Endothelial cell of umbilical vein (primary cell): Measurements from ENCODE around the gene CLIP3. TPM values are rescaled to one million over a fixed set of nuclear protein-coding genes. Genes with fewer than 3 reads are reported as not detected.

Experiments
- BruUV-seq: library from RNA; stranded (reverse); fragments of 400-500 nt; replicated peaks from 2 replicates; lab custom pipeline; 2021; lab: Mats Ljungman, UMichigan
- CTCF ChIA-PET: fragments of 300-600, 350-600 bp; sonication (Branson Sonifier 250); formaldehyde crosslinking; loops from one replicate; lab custom pipeline; 2021; ENCODE audit warnings: antibody characterized with exemption, inconsistent platforms; lab: Charles Lee
- POLR2A ChIA-PET: fragments of 300-600, 350-600 bp; sonication (Branson Sonifier 250); formaldehyde crosslinking; loops from one replicate; lab custom pipeline; 2021; ENCODE audit warnings: antibody characterized with exemption, inconsistent platforms; lab: Charles Lee
- DNase-seq: peaks from one replicate; pipeline ENCODE4 v3.0.0-alpha.2; 2011; ENCODE audit warnings: low read depth, low spot score
- FAIRE-seq: peaks from 2 replicates; lab custom pipeline; 2011; peaks lifted over from hg19 to GRCh38; lab: Jason Lieb, UNC
- H2AFZ ChIP-seq: 2 replicates; pipeline ENCODE4 v1.6.0; 2012; ENCODE audit warnings: low read depth, low read length, control low read depth, inconsistent platforms
- H3K27ac ChIP-seq: 2 replicates; pipeline ENCODE4 v1.5.1; 2011; ENCODE audit warnings: low read depth, mild to moderate bottlenecking, control low read depth, low read length, moderate library complexity; ENCODE audit not compliant: insufficient read depth
- H3K27me3 ChIP-seq, 2 experiments: 2 replicates each; pipeline versions ENCODE4 v1.6.0 to v1.6.1; 2011; ENCODE audit warnings: low read length in 2 of 2, mixed read lengths in 1 of 2; ENCODE audit not compliant: control insufficient read depth in 2 of 2, insufficient read depth in 2 of 2
- H3K36me3 ChIP-seq, 2 experiments: 2 replicates in 1 of 2; 3 replicates in 1 of 2; pipeline ENCODE4 v1.5.1; 2011; ENCODE audit warnings: low read length in 2 of 2, mild to moderate bottlenecking in 1 of 2, moderate library complexity in 1 of 2; ENCODE audit not compliant: control insufficient read depth in 2 of 2, insufficient read depth in 2 of 2; ENCODE audit errors: extremely low read depth in 1 of 2
- H3K4me1 ChIP-seq: 3 replicates; pipeline ENCODE4 v1.5.1; 2011; ENCODE audit warnings: mild to moderate bottlenecking, low read length; ENCODE audit not compliant: control insufficient read depth, insufficient read depth; ENCODE audit errors: extremely low read depth
- H3K4me2 ChIP-seq: 2 replicates; pipeline ENCODE4 v1.6.1; 2011; ENCODE audit warnings: low read length, control low read depth, mixed read lengths; ENCODE audit not compliant: insufficient read depth
- H3K4me3 ChIP-seq, 3 experiments: fragments of 200-600 bp in 1 of 3; sonication (generic), shearing (Covaris generic) in 1 of 3; replicated peaks in 1 of 3; 2 replicates each; pipeline ENCODE4 v1.5.1; 2011 to 2016; ENCODE audit warnings: control low read depth in 3 of 3, low read length in 3 of 3, mild to moderate bottlenecking in 2 of 3, inconsistent platforms in 1 of 3, low read depth in 1 of 3, moderate library complexity in 1 of 3; ENCODE audit not compliant: insufficient read depth in 1 of 3
- H3K79me2 ChIP-seq: 2 replicates; pipeline ENCODE4 v1.6.0; 2012; ENCODE audit warnings: low read length, inconsistent platforms; ENCODE audit not compliant: control insufficient read depth, insufficient read depth
- H3K9ac ChIP-seq: replicated peaks from 2 replicates; pipeline ENCODE3; 2011; ENCODE audit warnings: low read length, control low read depth; ENCODE audit not compliant: insufficient read depth; ENCODE audit errors: extremely low read depth
- H3K9me1 ChIP-seq: replicated peaks from 3 replicates; pipeline ENCODE4 v1.6.0; 2011; ENCODE audit warnings: mild to moderate bottlenecking, low read length; ENCODE audit not compliant: control insufficient read depth, insufficient read depth; ENCODE audit errors: extremely low read depth
- H3K9me3 ChIP-seq: replicated peaks from 2 replicates; pipeline ENCODE4 v1.5.1; 2012; ENCODE audit warnings: low read length, inconsistent platforms; ENCODE audit not compliant: control insufficient read depth, insufficient read depth
- H4K20me1 ChIP-seq: replicated peaks from 2 replicates; pipeline ENCODE3; 2011; ENCODE audit warnings: mild to moderate bottlenecking, low read length; ENCODE audit not compliant: control insufficient read depth, insufficient read depth; ENCODE audit errors: extremely low read depth
- CTCF ChIP-seq, 2 donors: IDR thresholded peaks; 1 replicate in 1 of 2; 2 replicates in 1 of 2; pipeline ENCODE4 v1.5.1; 2011; ENCODE audit warnings: low read length in 2 of 2, mild to moderate bottlenecking in 2 of 2, moderate library complexity in 2 of 2, control low read depth in 1 of 2, inconsistent platforms in 1 of 2, low read depth in 1 of 2; ENCODE audit not compliant: insufficient read depth in 1 of 2; ENCODE audit errors: extremely low read depth in 1 of 2
- EZH2 ChIP-seq: IDR thresholded peaks from 2 replicates; pipeline ENCODE4 v1.6.1; 2012; ENCODE audit warnings: borderline replicate concordance, low read depth, mild to moderate bottlenecking, moderate library complexity, low read length, inconsistent platforms; ENCODE audit not compliant: severe bottlenecking
- FOS ChIP-seq: IDR thresholded peaks from 2 replicates; pipeline ENCODE4 v1.6.1; 2011; ENCODE audit warnings: mild to moderate bottlenecking, low read length, moderate library complexity, borderline replicate concordance; ENCODE audit not compliant: insufficient read depth
- GATA2 ChIP-seq: IDR thresholded peaks from 2 replicates; pipeline ENCODE4 v1.7.0; 2011; ENCODE audit warnings: low read depth, mild to moderate bottlenecking, moderate library complexity, mixed read lengths, low read length; ENCODE audit not compliant: insufficient read length, insufficient read depth
- JUN ChIP-seq: IDR thresholded peaks from 2 replicates; pipeline ENCODE4 v1.6.1; 2011; ENCODE audit warnings: borderline replicate concordance, low read depth; ENCODE audit not compliant: insufficient read length, insufficient read depth
- MAX ChIP-seq: IDR thresholded peaks from 2 replicates; pipeline ENCODE4 v1.6.1; 2011; ENCODE audit not compliant: insufficient read depth, insufficient read length
- MYC ChIP-seq: IDR thresholded peaks from one replicate; pipeline ENCODE4 v1.6.1; 2011; ENCODE audit warnings: mild to moderate bottlenecking, low read depth, low read length
- POLR2A ChIP-seq: IDR thresholded peaks from 2 replicates; pipeline ENCODE4 v1.6.1; 2012; ENCODE audit warnings: low read depth, mild to moderate bottlenecking, control low read depth, low read length
- POLR2AphosphoS5 ChIP-seq: IDR thresholded peaks from 2 replicates; pipeline ENCODE4 v1.6.1; 2012; ENCODE audit warnings: low read depth, mild to moderate bottlenecking, control low read depth, low read length, moderate library complexity; ENCODE audit not compliant: insufficient read depth
- dilution Hi-C: fragments of 300-500 bp; cut with MboI; formaldehyde crosslinking; loops from one replicate; pipeline ENCODE4 v1.15.0; 2019; ENCODE audit warnings: low sequenced_read_pairs; ENCODE audit not compliant: extremely low pct_ligation_motif_present
- intact Hi-C: fragments of 100-400 bp; cut with micrococcal nuclease; formaldehyde crosslinking; loops from one replicate; pipeline ENCODE4 v1.10.0; 2022
- polyA plus RNA-seq, 4 experiments: library from polyadenylated mRNA; depleted of rRNA in 3 of 4; stranded (reverse) in 3 of 4; unstranded in 1 of 4; fragments of >200 nt; gene quantifications; 2 replicates each; pipeline versions ENCODE4 v1.2.1 to v1.2.3, GENCODE V29; 2011 to 2012; ENCODE audit warnings: missing spikeins in 1 of 4
- total RNA-seq: library from RNA; stranded (reverse); gene quantifications from 2 replicates; pipeline ENCODE4 v1.2.3, GENCODE V29; 2021

The CLIP3 gene
- total and polyA plus RNA-seq, 2 donors (not counting 3 experiments of a cell fraction or from before 2014, with no cell fraction given): 7.0 to 24.4 TPM

GRCh38 chr19:36009220-36009619 is 23.5 kb downstream of the CLIP3 start:
- Histone ChIP-seq H3K9ac (no peak overlapping the region), H3K79me2 (no peaks in the 10 kb centered on the region), H3K9me1 (no peaks in the 10 kb centered on the region), H3K36me3 (no peaks in the 10 kb centered on the region), H3K27ac (no peak overlapping the region), H3K4me3 (peak overlapping the region in 1 of 3 experiments; percentile 20), H4K20me1 (no peaks in the 10 kb centered on the region), H2AFZ (peak overlapping the region; percentile 75), H3K4me1 (peaks cover 9% of the 10 kb centered on the region), H3K4me2 (peak overlapping the region; percentile 34), H3K9me3 (no peaks in the 10 kb centered on the region), H3K27me3 (no peaks in the 10 kb centered on the region)
- ChIA-PET POLR2A (interaction anchor here (0.6 kb wide), 1 partner anchor 77 kb away, joined by 3 read pairs; no protein-coding TSS in a partner anchor), CTCF (interaction anchor here (0.9 to 2.0 kb wide), 2 partner anchors 12 to 119 kb away, joined by 3 to 4 read pairs; no protein-coding TSS in a partner anchor)
- intact Hi-C loops (no loop called here), dilution Hi-C loops (no loop called here)
- BruUV-seq: no TSS peak
- DNase-seq (peak; percentile 64), FAIRE-seq (peak; percentile 78)
- TF ChIP-seq POLR2A: peak; percentile 16
- TF ChIP-seq JUN: no peak
- peak; percentile 55 for TF ChIP-seq POLR2AphosphoS5

GRCh38 chr19:36008336-36008978 is 24.2 kb downstream of the CLIP3 start, which contains the start of gene SYNE4:
SYNE4 (minus strand) TSS chr19:36008813; CDS start chr19:36008681, 132 bp downstream.
- ChIA-PET CTCF (interaction anchor here (0.9 to 2.0 kb wide), 2 partner anchors 11 to 120 kb away, joined by 3 to 4 read pairs; no protein-coding TSS in a partner anchor), POLR2A (interaction anchor here (0.6 kb wide), 1 partner anchor 76 kb away, joined by 3 read pairs; no protein-coding TSS in a partner anchor)
- Histone ChIP-seq H3K4me1 (peaks cover 8% of the 10 kb centered on the region), H3K9me1 (no peaks in the 10 kb centered on the region), H2AFZ (peak within 1 kb of the TSS; percentile 75), H3K9me3 (no peaks in the 10 kb centered on the region), H3K79me2 (no peaks in the 10 kb centered on the region), H3K36me3 (no peaks in the 10 kb centered on the region), H4K20me1 (no peaks in the 10 kb centered on the region), H3K9ac (no peak within 1 kb of the TSS), H3K27me3 (no peaks in the 10 kb centered on the region), H3K27ac (no peak within 1 kb of the TSS), H3K4me2 (peak within 1 kb of the TSS; percentile 34), H3K4me3 (peak within 1 kb of the TSS in 1 of 3 experiments; percentile 20)
- dilution Hi-C loops: no loop called here
- DNase-seq (no peak), FAIRE-seq (no peak)
- BruUV-seq: no TSS peak
- intact Hi-C loops: no loop called here
- TF ChIP-seq POLR2AphosphoS5 (no peak), JUN (no peak), POLR2A (no peak), GATA2 (no peak), CTCF (IDR thresholded peaks at IDR 0.05; ENCODE audit: extremely low read depth in 1 of 2, insufficient read depth in 1 of 2, low read depth in 1 of 2, low read length in 2 of 2) (no peak), MAX (no peak), EZH2 (no peak), MYC (no peak), FOS (no peak)
